ENCODE measurements around the gene SIL1.

DNA sequence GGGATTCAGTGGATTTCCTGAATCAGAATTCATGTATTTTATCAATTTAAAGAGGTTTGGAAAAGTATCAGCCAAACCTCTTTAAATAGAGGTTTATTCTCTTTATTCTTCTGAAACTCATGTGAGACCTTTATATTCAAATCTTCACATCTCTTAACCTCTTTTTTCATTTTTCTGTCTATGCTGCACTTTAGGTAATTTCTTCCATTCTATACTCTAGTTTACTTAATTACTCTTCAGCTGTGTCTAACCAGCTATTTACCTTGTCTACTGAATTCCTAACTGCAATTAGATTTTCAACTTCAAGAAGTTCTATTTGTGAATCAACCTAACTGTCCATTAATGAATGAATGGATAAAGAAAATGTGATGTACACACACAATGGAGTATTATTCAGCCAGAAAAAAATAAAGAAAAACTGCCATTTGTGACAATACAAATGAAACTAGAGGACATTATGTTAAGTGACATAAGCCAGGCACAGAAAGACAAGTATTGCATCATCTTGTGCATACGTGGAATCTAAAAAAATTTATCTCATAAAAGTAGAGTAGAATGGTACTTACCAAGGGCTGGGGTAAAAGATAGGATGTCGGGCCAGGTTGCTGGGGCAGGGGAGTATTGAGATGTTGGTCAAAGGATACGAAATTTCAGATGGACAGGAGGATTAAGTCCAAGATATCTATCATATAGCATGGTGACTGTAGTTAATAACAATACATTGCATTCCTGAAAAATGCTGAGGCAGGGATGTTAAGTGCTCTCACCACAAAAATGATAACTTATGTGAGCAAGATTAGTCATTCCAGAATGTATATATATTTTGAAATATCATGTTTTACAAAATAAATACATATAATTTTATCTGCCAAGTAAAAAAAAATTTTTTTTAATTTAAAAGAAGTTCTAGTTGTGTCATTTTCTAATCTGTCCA lies 193.5 kb downstream of the SIL1 start:
- no peak for TF ChIP-seq EZH2 (IDR thresholded peaks at IDR 0.05; ENCODE audit: insufficient read depth, low read length)
- TF ChIP-seq, protein P1, sequence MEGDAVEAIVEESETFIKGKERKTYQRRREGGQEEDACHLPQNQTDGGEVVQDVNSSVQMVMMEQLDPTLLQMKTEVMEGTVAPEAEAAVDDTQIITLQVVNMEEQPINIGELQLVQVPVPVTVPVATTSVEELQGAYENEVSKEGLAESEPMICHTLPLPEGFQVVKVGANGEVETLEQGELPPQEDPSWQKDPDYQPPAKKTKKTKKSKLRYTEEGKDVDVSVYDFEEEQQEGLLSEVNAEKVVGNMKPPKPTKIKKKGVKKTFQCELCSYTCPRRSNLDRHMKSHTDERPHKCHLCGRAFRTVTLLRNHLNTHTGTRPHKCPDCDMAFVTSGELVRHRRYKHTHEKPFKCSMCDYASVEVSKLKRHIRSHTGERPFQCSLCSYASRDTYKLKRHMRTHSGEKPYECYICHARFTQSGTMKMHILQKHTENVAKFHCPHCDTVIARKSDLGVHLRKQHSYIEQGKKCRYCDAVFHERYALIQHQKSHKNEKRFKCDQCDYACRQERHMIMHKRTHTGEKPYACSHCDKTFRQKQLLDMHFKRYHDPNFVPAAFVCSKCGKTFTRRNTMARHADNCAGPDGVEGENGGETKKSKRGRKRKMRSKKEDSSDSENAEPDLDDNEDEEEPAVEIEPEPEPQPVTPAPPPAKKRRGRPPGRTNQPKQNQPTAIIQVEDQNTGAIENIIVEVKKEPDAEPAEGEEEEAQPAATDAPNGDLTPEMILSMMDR (IDR thresholded peaks at IDR 0.05; ENCODE audit: insufficient read depth, low read depth, low read length): no peak
